NCI-H526 treated with DMSO at 0.1 percent for 48 hours (cell line): ENCODE results near the gene TMEM204.

Experiments
- DNase-seq: peaks from one replicate; lab custom pipeline; 2025; lab: John Stamatoyannopoulos, UW

TMEM204 gene

DNA sequence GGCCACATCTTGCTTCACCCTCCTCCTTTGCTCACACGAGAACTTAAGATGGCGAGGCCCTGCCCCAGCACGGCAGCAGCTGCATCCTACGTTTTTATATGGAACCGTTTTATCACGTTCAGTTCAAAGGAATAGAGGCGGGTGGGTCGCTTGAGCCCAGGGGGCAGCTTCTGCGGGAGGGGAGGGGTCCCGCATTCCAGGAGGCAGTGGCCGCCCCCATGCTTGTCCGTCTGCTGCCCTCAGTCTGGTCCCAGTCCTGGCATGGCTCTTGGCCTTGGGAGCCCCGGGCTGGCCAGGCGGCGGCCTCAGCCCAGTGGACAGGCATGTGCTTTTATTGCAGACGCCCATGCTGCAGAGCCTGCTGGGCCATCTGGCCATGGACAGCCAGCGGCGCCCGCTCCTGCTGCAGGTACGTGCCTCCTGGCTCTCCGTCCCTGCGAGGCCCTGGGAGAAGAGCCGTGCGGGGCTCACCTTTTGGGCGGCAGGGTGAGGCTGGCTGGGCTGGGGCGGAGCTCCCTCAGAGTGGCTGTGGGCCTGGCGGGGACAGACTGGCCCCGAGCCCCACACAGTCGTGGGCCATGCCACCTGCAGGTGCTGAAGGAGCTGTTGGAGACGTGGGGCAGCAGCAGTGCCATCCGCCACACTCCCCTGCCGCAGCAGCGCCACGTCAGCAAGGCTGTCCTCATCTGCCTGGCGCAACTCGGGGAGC, 33.6 kb upstream of the TMEM204 start:
- no peak for DNase-seq

DNA sequence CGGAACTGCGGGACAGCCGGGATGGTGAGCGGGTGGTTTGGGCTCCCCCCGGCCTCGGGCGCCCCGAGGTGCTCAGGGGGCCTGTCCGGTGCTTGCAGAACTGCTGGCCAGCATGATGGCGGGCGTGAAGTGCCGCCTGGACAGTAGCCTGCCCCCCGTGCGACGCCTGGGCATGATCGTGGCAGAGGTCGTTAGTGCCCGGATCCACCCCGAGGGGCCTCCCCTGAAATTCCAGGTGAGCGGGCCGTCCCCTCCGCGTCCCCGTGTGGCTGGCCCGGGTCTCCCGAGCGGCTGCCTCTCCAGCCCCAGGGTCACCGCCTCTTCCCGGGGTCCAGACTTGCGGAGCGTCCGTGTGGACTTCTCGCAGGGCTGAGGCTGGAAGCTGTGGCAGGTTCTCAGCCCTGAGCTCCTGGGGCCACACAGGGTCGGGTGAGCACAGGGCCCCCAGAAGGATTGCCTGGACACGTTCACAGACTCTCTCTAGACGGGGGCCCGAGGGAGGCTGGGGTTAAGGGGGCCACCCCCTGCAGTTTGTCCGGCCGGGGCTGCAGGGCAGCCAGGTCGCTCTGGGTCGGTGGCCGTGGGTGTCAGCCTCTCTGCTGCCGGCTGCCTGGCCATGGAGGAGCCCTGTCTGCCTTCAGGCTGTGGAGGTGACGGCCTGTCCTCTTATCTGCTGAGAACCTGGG, 32.9 kb upstream of the TMEM204 start:
- DNase-seq, result no peak

DNA sequence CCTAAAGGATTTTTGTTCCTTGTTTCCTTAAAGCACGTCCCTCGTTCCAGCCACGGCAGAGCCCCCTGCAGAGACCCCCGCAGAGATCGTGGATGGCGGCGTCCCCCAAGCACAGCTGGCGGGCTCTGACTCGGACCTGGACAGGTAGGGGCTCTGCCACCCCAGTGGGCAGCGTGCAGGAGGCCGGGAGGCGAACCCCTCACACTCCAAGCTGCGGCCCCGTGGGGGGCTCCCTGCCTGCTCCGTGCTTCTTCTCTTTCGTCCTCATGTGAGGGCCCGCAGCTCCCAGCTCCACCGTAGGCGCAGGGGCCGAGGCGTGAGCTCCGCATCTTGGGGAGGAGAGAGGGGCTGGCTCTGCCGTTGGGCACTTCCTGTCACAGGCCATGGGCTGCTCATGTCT, 31.8 kb upstream of the TMEM204 start:
- DNase-seq, result no peak

DNA sequence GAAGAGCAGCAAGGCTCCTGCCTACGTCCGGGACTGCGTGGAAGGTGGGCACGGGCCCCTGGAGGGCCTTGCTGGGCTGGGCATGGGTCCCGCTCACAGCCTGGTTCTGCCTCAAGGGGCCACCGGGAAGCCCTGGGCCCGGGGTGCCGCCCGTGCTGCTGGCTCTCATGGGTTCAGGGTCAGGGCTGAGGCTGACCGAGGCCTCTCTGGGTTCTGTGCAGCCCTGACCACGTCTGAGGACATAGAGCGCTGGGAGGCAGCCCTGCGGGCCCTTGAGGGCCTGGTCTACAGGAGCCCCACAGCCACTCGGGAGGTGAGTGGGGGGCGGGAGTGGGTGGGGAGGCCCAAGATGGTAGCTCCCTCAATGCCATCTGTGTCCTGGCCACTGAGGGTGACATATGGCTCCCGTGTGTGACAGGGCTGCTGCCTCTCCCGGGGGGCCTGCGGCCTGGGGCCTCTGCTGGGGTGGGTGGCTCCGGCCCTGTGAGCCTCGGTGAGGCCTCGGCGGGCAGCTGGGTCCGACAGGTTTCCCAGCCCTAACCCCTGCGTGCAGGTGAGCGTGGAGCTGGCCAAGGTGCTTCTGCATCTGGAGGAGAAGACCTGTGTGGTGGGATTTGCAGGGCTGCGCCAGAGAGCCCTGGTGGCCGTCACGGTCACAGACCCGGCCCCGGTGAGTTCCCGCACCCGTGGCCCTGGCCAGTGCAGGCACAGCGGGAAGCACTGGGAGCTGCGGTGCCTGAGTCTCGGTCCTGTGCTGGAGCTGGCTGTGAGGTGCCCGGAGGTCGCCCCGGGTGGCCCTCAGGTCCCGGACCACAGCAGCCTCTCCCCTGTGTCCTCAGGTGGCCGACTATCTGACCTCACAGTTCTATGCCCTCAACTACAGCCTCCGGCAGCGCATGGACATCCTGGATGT, 31.1 kb upstream of the TMEM204 start:
- no peak for DNase-seq

DNA sequence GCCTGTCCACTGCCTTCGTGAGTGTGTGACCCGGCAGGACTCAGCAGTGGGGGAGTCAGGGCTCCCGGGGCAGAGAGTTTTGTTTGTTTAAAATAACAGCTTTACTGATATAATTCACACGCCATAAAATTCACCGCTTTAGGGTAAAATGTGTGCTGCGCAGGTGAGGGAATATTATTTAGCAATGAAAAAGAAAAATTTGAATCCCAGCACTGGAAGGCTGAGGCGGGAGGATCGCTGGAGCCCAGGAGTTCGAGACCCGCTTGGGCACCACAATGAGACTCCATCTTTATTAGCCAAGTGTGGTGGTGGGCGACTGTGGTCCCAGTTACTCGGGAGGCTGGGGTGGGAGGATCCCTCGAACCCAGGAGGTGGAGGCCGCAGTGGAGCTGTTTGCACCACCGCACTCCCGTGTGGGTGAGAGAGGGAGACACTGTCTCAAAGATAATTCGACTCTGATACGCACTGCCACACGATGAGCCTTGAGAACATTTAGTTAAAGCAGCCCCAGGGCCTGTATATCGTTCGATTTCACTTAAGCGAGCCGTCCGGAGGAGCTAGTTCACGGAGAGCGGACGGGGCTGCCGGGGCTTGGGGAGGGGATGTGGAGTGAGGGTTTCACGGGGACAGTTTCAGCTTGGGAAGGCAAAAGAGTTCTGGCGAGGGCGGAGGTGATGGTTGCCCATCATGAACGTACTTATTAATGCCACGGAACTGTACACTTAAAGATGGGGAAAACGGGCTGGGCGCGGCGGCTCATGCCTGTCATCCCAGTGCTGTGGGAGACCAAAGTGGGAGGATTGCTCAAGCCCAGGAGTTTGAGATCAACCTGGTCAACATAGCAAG, 30.1 kb upstream of the TMEM204 start:
- DNase-seq, result no peak

DNA sequence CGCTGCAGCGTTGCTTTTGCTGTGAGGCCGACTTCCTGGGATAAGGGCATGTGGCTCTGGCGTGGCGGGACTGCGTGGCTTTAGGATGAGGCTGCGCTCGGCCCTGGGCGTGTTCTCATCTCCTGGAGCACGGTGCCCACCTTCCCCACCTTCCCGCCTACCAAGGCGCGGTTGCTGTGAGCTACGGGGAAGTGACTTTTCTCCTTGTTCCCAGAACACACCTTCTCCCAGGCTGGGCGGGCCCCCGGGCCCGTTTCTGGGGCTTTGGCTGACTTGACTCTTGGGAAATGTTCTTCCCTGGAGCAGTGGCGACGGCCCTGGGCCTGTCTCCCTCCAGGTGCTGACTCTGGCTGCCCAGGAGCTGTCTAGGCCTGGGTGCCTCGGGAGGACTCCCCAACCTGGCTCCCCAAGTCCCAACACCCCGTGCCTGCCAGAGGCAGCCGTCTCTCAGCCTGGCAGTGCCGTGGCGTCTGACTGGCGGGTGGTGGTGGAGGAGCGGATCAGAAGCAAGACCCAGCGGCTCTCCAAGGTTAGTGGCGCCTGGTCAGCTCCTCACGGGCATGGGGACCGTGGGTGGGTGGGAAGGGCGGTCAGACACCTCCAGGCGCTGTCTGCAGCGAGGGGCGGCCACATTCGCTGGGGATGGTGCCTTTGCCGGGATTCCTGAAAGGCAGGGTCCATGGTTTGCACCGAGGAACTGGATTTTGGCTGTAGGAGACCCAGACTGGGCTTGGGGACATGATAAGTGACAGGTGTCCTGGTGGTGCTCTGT, 28.2 kb upstream of the TMEM204 start:
- DNase-seq, result no peak

DNA sequence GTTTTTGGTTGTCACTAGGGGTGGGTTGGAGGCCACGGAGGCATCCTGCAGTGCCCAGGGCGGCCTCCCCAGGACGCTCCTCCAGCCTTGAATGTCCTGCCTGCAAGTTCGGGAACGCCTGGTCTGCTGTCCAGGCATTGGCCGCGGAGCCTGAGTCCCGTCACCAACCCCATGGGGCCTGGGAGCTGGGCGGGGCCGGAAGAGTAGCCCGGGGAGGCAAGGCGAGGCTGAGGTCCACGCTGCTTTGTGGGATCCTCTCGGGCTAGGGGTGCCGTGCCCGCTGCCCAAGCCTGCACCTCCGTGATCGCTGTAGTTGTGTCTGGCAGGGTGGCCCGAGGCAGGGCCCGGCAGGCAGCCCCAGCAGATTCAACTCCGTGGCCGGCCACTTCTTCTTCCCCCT, 27.6 kb upstream of the TMEM204 start:
- no peak for DNase-seq

DNA sequence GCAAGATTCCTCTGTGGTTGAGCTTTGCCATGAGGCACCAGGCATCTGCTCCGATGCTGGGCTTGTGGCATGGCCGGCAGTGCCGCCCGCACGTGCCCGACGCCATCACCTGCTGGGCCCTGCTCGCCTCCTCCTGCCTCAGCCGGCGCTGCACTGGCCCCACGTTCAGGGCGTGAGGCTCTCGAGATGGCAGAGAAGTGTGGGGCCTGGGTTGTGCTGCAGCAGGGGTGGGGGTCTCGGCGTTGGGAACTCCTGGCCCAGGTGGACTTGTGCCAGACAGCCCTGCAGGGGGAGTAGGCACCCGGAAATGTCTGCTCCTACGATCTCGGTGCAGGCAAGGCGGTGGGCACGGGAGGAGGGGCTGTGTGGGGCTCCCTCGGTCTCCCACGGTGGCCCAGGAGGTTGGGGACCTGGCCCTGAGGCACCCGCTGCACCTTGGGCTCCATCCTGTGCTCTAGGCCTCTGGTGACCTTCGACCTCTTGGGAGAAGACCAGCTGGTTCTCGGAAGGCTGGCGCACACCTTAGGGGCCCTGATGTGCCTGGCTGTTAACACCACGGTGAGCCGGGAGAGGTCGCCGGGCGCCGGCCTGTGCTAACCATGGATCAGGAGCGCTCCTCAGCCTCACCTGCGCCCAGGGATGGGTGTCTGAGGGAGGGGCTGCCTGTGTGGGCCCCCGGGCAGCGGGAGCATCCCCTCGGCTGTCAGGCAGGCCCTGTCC, 26.8 kb upstream of the TMEM204 start:
- DNase-seq, result no peak

DNA sequence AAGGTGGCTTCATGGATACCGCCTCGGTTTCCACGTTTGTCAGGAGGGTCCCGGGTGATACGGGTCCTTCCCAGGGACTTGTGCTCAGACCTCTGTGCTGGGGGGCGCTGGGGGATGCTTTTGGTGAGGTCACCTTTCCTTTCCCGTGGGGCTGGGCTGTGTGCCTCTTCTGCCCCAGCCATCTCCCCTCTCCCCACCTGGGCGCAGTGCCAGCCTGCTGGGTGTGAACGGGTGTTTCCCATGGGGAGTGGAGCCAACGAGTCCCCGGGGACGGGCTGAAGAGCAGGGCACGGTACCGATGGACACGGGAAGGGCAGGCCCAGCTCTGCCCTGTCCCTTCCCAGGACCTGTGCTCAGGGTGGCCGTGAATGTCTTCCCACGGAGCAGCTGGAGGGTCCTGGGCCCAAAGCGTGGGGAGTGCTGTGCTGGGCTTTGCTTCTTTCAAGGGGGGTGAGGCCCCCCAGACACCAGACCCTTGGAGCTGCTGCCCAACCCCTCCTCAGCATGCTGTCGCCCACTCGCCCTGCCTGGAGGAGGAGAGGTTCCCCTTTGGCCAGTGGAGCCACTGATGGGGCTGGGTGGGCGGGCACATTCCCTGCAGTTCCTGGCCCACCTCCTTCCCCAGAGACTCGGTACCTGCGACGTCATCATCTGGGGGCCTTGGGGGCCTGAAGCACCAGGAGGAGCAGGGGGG, 24.8 kb upstream of the TMEM204 start:
- DNase-seq, result no peak

DNA sequence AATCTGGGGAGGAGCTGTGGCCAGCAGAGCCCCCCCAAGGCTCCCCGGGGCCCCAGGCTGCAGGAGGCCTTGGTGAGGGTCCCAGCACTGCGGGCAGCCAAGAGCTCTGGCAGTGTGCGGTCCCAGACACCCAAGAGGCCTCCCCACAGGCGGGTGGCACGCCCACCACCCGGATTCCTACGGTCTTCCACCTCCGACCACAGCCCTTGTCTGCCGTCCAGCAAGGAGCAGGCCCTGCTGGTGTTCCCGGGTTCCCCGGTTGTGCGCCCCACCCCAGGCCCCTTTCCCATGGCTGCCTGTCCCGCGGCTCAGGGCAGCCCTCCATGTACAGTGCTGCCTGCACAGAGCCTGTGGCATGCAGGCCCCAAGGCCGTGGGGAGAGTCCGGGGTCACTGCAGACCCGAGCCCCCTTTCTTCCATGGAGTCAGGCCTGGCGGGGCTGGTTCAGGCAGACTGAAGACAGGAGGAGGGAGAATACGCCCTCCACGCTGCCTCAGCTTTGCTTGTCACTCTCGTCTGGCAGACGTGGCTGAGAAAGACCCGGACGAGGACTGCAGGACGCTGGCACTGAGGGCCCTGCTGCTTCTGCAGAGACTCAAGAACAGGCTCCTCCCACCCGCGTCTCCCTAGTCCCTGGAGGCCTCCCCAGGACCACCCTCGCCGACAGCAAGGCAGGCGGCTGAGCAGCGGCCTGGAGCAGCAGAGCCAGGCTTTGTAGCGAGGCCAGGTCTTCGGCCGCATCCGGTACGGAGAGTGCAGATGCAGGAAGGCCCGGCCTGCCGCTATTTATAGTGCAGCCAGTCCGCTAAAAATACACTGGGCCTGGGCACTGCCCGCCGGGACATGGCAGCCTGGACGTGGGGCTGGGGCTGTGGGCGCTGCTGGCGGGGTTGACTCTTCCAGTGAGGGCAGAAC, 23.9 kb upstream of the TMEM204 start:
- DNase-seq, result no peak

DNA sequence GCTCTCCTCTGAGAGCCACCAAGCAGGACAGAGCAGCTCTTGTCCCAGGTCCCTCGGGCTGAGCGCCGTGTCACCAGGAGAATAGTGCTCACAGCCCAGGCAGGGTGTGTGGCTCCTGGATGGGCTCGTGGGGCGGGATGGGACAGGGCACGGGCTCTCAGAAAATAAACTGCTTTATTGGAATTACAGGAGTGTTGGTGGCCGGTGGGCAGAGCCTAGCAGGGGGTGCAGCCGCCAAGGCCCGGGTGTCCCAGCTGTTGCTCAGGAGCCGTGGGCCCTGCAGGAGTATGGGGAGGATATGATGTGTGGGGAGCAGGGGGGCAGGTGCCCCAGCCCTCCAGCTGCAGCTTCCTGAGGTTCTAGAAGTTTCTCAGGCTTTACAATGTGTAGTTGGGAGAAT, 23.2 kb upstream of the TMEM204 start:
- no peak for DNase-seq

DNA sequence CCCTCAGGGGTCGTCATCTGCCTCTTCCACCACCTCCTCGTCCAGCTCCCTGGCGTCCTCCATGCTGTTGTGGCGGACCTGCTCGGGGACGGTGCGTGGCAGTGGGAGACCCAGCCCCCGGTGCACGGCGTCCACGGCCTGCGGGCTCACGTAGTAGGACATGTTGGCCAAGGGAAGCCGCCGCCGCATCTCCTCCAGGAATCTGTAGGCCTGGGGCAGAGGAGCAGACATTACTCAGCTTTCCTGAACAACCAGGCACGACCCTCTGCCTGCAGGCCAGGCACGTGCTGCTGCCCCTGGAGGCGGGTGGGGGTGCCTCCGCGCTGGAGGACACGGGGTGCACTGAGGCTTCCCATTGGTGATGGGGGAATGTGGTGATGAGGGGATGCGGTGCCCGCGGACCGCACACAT, 22.5 kb upstream of the TMEM204 start:
- no peak for DNase-seq

DNA sequence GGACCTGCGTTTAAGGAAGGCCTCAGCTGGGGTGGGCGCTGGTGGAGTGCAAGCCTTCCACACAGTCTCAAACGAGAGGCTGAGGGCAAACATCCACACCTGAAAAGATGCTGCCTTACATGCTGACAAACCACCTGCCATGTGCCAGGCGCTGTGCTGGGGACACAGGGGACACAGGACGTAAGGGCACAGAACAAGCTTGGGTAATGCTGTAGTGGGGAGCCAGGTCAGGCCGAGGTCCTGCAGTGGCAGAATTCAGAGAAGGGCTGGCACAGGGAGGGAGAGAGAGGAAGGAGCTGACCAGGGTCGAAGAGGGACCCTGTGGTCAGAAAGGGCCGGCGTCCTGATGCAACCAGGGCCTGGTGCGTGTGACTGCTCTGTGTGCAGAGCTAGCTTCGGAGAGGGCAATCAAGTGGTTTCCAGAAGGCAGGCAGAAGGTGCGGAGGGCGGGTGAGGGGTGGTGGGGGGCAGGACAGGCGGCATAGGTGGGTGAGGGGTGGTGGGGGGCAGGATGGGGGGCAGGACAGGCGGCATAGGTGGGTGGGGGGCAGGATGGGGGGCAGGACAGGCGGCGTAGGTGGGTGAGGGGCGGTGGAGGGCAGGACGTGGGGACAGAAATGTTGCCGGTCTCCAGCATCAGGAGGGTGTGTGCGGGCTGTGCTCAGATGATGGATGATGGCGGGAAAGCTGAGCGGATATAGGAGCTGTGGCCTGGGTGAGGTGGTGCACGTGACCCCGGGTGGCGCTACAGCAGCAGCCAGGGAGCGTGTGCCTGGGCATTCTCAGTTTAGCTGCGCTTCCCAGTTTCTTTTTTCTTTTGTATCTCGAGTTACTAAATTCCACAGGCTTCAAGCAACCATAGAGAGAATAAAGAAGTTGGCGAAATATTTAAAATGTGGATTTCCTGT, 21.6 kb upstream of the TMEM204 start:
- no peak for DNase-seq

DNA sequence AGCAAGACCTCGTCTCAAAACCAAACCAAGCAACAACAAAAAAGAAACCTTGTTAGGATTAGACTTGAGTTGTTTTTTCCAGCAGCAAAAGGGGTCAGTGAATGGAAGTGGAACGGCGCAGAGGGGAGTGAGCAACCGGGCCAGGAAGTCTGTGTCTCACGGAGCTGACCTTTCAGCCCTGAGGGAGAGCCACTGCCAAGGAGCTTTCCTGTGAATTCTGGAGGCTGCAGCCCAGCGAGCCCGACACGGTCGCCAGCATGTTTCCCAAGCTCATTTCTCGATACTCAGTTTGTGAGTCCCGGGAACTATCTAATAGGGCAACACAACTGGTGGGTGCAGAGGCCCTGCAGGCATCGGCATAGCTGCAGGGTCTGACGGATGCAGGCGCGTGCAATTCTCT, 20.7 kb upstream of the TMEM204 start:
- DNase-seq, result no peak

DNA sequence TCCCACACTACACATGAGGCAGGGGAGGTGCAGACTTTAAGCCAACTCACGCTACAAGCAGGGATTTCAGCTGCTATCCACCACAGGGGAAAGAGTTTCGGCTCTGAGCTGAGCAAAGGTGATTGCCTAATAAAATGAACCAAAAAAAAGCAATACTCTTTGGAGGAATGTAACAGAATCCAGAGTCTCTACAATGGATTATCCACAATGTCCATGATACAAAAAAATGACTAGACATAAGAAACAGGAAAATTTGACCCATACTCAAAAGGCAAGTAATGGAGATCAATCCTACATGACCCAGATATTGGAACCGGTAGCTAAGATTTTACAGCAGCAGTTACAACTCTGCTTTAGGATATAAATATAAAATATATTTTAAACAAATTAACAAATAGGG, 19.0 kb upstream of the TMEM204 start:
- no peak for DNase-seq

DNA sequence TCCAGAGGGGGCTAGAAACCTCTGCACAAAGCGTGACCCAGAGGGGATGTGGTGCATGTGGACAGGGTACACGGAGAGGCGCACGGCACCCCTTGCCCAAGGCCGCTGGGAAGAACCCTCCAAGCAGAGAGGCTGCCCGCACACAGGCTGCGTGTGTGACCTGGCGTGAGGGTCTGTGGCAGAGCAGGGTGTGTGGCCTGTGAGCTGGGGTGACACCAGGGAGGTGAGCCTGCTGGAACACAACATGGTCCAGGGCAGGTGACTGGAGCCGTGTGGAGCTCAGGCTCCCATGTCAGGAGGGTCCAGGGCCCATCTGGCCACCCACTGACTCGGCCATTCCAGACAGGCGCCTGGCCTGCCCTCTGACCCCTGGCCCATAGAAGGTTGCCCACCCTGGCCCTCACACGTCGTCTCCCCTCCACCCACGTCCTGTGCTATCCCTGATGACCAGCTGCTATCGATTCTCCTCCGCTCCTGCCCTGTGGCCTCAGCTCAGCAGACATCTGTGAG, 14.8 kb upstream of the TMEM204 start:
- DNase-seq, result no peak

DNA sequence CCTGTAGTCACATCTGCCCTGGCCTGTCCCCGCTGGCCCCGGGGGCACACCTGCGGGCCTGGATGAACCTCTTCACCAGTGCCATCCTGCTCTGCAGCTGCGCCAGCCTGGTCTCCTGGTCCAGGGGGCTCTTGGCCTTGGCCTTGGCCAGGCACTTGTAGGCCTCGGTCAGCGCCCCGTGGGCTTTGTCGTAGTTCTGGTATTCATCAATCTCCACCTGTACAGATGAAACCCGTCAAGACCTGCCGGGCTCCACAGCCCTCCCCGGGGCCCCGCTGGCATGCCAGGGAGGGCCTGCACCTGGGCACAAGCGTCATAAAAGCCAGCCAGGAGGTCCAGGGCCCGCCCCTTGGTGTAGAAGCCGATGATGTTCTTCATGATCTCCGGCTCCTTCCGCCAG, 13.6 kb upstream of the TMEM204 start:
- no peak for DNase-seq

DNA sequence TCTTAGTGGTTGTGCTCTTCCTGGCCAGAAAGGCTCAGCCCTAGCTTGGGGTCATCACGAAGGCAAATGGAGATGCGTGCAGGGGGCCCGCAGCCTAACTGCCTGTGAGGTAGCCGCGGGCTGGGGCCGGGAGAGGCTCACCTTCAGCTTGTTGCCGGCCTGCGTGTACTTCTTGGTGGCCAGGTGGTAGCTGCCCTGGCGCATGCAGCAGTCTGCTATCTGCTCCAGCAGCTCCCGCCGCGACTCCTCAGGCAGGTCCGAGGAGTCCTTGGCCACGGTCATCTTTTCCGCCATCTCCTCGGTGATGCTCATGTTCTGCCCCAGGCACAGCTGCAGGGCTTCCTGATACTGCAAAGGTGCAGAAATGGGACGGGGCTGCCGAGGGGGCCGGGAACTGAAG, 13.0 kb upstream of the TMEM204 start:
- no peak for DNase-seq
